GM19468 (cell line): ENCODE results near the gene ERN2.

ENCODE experiments used
- ATAC-seq: cut with Tn5 transposase; IDR thresholded peaks from one replicate; pipeline ENCODE4 v1.9.1; 2021; ENCODE audit warnings: mild to moderate bottlenecking, moderate library complexity, moderate number of reproducible peaks; ENCODE audit not compliant: unreplicated experiment; ENCODE audit errors: extremely low read depth

ERN2 gene

DNA sequence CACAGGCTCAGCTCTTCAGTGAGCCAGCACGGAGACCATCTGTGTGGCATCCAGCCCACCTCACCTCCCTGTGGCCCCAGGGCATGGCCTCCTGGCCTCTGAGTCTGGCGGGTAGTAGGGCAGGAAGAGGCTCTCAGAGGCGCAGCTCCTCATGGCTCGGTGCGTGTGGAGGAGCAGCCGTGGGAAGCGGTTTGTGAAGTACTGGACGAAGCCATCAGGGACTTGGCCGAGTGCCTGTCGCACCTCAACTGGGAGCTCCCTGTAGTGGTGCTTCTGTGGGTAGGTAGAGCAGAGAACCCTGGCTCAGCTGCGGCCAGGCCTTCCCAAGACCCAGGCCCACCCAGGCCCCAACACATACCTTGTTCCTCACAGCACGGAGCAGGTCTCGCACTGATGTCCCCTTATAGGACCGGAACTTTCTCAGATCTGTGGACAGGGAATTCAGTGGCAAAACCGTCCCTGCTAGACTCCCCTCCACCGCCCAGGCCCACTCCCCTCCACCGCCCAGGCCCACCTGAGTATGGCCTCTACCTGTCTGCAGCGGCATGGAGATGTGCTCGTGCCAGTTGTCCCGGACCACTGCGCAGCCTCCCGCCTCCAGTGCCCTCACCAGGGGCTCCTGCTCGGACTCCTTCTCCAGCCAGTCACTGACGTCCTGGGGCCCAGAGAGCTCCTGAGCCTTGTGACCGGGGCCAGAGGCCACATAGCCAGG is 22.1 kb downstream of the ERN2 start:
- ATAC-seq, result no peak

DNA sequence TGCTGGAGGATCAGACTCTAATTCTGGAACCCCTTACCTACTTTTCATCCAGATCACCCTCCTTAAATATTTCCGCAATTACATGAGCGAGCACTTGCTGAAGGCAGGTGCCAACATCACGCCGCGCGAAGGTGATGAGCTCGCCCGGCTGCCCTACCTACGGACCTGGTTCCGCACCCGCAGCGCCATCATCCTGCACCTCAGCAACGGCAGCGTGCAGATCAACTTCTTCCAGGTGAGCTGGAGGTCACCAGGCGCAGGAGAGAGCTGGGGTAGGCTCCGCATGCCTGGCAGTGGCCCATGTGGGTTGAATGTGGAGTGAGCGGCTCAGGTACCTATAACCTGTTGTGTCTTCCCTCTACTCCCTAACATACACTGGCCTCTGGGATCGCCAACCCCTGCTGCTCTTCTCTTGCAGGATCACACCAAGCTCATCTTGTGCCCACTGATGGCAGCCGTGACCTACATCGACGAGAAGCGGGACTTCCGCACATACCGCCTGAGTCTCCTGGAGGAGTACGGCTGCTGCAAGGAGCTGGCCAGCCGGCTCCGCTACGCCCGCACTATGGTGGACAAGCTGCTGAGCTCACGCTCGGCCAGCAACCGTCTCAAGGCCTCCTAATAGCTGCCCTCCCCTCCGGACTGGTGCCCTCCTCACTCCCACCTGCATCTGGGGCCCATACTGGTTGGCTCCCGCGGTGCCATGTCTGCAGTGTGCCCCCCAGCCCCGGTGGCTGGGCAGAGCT is 23.4 kb downstream of the ERN2 start:
- ATAC-seq, result no peak

DNA sequence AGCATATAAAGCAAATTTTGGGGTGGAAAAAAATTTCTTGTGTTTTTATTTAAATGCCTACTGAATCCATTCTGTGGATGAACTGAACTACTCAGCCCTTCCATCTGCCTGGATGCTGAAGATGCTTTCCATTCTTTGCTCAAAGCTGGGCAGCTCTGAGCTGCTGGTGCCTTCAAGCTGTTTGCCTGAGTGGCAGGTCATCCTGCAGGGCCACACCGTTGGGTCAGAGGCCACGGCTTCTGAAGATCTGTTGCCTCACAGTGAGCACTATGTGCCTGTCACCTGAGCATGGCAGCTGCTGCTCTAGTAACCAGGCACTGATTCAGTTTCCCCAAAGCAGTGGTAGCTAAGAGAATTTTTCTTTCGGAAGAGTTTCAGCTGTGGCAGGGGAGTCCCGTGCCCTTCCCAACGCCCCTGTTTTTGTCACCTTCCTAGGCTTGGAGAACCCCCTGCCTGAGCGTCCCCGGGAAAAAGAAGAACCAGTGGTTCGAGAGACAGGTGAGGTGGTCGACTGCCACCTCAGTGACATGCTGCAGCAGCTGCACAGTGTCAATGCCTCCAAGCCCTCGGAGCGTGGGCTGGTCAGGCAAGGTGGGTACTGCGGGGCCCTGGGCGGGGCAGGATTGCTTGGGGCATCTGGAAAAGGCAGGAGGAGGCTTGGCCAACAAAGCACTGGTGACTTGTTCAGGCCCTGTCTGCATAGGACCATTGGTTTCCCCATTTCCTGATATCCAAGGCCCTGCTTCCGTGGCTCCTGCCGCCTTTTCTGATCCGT is 25.8 kb downstream of the ERN2 start:
- no peak for ATAC-seq

DNA sequence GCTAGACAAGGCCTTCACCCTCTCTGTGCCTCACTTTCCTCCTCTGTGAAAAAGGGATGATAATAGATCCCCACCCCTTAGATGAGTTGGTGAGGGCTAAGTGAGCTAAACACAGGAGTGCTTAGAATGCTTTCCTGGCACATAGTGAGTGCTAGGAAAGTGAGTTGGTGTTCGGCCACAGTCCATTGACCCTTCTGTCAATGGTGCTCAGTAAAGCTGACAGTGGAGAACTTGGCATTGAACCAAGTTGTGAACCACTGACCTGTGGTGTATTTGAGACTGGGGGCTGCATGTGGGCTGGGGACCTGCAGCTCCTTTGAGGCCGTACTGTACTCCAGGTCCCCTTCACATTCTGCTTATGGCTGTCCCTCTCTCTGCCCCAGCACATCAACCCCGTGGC is 29.5 kb downstream of the ERN2 start:
- no peak for ATAC-seq

DNA sequence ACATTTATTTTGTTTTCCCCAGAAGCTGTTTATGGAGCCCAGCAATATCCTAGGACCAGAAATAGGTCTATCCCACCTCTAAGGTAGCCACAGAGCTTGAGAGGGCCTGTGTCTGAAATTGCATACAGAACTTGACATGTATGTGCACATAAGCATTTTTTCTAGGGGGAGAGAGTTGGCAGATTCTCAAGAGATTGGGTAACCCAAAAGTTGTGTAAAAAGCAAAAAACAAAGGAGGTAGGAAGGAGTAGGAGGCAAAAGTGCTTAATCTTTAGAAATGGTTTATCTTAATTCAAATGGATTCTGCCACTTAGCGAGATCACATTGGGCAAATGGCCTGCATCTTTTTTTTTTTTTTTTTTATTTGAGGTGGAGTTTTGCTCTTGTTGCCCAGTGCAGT is 30.8 kb downstream of the ERN2 start:
- ATAC-seq, result no peak

DNA sequence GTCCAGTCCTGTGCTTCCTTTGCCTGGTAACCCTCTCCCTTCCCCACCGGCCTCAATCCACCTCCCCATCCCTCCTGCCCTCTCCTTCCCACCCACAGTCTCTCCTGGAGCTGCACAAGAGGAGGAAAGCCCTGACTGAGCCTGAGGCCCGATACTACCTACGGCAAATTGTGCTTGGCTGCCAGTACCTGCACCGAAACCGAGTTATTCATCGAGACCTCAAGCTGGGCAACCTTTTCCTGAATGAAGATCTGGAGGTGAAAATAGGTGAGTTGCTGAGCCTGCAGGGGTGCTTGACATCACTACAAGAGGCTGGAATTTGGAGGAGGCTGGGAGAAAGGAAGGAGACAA is 33.1 kb downstream of the ERN2 start:
- ATAC-seq, result no peak

DNA sequence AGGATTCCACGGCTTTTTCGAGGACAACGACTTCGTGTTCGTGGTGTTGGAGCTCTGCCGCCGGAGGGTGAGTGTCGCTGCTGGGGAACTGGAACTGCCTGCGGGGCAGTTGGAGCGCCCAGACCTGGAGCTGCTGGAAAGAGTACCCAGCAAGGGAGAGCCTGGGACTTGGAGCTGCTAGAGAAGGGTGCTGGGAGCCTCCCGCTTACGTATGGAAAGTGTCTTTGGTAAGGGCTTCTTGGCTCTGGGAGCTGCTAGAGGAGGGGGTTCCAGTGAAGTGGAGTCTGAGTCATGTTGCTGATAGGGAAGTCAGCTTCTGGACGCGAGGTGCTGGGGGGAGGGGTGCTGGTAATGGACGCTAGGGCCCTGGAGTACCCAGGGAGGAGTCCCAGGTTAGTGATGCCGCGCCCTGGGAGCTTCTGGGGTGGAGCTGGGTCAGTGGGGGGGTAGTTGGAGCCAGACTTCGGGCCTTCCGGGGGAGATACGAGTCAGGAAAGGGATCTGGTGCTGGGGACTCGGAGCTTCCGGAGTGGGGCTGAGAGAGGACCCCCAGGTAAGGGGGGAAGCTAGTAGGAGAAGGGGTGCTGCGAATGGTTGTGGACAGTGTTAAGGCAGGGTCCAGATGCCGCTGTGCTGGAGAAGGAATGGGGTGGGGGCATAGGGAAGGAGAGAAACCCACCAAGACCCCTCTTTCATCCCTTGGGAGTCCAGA is 33.6 kb downstream of the ERN2 start:
- no peak for ATAC-seq

DNA sequence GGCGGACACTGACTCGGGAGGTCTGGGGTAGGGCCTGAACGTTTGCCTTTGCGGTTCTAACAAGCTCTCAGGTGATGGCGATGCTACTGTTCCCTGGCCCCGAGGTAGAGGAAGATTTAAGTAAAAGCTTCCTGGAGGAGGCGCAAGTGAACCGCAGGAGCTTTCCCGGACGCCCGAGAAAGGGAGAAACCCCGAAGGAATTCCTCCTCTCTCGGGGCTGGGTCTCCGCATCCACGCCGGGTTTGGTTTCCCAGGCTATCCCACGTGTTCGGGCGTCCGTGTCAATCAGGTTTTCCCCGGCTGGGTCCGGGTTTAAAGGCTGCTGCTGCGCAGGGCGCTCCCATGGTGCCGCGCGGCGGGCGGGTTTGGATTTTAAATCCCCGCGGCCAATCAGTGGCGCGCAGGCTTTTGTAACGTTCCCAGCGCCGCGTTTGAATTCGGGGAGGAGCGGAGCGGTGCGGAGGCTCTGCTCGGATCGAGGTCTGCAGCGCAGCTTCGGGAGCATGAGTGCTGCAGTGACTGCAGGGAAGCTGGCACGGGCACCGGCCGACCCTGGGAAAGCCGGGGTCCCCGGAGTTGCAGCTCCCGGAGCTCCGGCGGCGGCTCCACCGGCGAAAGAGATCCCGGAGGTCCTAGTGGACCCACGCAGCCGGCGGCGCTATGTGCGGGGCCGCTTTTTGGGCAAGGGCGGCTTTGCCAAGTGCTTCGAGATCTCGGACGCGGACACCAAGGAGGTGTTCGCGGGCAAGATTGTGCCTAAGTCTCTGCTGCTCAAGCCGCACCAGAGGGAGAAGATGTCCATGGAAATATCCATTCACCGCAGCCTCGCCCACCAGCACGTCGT is 34.4 kb downstream of the ERN2 start, which contains the start of gene PLK1:
TSS of gene PLK1 (plus strand) at position 460 of the 844 bp plus-strand sequence. CDS start at position 504, 44 bp downstream.
- ATAC-seq, result peak; percentile 69

DNA sequence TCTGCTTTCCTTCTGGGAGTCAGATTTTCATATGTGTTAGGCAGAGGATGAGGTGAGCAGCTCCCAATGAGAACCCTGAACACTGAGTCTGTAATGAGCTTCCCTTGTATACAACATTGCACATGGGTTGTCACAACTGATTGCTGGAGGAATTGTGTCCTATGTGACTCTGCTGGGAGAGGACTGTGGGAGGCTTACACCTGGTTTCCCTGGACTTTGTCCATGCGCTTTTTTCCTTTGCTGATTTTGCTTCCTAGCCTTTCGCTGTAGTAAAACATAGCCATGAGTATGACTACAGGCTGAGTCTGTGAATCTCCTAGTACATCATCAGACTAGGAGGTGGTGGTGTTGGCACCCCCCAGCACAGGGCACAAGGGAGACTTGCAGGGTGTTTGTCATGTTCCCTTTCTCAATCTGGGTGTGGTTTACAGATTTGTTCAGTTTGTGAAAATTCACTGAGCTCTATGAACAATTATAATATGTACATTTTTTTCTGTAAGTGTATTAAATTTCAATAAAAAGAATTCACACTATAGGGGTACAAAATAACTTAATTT is 36.0 kb downstream of the ERN2 start:
- ATAC-seq, result no peak

DNA sequence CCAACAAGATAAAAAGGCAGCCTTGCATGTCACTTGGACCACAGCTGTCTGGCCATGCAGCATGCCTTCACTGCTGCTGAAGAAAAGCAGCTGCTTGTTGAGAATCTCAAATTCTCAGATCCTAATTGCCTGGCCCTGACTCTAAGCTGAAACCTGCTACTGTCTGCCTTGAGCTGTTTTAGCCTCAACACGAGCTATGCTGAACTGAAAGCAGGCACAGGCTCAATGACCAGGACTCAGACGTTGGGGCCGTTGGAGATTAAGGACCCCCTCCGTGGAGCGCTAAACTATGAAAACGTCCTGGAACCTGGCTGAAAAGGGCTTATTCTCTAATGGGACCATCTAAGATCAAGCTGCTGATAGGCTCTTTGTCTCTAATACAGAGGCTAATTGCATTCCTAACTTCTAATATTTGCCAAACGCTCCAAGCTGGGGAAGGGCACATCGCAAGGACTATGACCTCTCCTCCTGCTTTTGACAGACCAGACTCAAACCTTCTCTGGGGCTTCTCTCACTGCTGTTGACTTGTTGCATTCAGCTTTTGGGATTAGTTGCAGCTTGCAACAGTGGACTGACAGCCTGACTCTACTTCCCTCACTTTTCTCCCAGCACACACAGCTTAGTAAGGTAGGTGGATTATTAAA is 38.9 kb downstream of the ERN2 start:
- ATAC-seq, result no peak

DNA sequence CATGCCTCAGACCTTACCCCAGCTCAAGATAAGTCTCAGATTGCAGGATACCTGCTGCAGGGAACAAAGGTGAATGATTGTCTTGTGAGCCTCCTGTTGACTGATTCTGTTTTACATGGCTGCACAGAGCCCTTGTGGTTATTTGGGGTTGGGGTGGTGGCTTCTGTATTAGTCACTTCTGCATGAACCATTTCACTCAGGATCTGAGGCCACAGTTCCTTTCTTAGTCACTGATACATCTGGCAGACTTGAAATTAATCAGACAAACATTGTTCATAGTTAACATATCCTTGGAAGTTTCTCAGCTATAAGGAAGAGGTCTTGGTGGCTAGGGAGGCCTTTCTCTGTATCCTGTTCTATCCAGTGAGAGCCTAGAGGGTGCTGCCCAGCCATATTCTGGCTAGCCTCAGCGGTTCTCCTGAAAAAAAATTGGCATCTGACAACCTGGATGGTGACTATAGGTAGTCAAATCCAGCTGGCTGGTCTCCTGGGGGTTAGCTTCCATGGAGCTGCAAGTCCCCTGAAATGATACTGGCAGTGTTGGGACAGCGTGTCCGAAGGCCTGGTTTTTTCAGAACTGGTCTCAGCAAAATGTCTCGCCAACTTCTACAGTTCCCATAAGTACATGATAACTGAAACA is 42.8 kb downstream of the ERN2 start:
- ATAC-seq, result peak; percentile 17

DNA sequence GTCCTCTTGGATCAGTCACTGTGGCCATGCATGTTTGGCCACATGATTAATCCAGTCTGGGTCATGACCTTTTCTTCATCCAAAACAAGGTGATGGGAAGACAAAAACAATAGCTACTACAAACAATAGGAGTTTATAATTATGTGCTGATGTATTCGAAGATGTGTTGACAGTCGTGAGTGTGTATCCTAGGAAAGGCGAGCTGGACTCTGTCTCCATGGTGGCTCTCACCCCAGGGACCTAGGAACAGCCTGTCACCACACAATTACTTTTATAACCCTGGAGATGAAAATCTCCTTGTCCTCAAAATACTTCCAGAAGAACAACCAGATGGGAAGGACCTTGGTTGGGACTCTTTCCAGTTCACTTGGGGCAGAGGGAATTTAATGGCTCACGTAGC is 44.1 kb downstream of the ERN2 start:
- ATAC-seq, result no peak

DNA sequence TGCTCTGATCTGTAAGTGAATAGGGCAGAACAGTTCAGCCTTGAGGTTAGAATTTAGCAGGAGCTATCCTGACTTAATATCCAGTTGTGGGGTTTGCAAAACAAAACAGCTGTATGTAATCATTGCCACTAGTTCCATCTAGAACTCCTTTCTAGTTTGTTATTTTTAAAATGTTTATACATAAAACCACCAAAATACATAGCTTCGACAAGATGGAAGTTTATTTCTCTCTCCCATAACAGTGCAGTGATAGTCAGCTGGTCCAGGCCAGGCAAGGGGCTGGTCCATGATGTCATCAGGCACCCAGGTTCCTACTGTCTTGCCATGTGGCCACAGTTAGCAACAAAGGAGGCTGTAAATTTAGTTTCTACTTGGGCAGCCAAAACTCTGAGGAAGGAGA is 44.8 kb downstream of the ERN2 start:
- ATAC-seq, result no peak

DNA sequence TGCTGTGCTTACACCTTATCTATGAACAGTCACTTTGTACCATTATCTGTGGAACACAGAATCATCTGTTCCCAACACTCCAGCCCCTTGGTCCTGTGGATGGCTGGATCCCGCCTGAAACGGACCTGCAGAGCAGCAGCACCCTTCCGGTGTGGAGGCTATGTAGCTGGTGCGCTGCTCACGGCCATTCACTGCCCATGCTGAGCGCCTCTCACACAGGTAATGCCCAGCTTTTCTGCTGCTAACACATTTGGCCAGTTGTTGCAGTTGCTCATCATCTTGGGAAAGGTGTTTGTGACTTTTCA is 45.7 kb downstream of the ERN2 start:
- ATAC-seq, result no peak

DNA sequence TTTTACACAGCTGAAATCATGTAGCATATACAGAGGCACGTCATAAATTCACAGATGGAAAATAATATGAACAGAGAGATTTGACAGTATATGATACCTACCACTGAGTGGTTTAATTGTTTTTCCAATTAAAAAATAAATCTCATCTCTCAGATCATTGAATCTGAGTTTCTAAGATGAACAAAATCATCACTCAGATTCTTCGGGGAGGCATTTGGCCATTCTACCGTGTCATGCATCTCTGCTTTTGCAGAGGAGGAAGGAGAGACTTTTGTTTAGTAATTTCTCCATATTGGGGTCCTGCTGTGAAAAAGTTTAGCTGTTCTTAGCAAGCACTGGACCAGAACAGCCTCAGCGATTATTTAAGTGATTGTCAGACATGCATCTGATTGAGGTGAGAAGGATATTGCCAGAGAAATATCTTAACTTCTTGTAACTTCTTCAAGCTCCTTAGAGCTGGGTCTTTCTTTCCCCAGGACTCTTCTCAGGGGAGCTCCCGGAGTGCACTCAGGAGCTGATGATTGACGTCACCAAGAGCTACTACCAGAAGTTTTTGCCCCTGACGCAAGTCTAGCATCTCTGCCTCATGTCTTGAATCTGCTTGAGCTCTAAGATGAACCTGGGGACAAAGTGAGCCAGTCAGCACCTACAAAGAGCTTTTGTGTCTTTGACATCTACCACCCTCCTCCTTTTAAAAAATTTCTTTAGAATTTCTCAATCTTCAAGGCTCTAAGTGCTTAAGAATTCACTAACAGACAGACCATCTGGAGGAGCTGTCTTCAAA is 46.3 kb downstream of the ERN2 start:
- no peak for ATAC-seq

DNA sequence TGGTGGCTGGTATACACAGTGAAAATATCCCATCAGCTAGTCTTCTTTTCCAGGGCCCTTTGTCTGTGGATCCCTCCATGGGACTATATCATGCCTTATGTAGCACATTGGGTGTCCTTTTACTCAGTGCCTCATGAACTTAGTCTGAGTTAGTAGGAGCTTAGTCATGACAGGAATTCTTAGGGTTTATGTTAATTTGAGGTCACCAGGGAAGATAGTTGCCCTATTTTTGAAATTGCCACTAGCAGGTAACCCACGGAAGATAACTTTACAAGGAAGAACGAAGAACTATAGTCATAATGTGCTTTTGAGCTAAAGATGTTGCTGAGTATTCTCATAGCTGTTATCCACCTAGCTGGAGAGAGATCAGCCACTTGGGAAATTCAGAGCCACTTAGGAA is 49.1 kb downstream of the ERN2 start:
- ATAC-seq, result no peak

DNA sequence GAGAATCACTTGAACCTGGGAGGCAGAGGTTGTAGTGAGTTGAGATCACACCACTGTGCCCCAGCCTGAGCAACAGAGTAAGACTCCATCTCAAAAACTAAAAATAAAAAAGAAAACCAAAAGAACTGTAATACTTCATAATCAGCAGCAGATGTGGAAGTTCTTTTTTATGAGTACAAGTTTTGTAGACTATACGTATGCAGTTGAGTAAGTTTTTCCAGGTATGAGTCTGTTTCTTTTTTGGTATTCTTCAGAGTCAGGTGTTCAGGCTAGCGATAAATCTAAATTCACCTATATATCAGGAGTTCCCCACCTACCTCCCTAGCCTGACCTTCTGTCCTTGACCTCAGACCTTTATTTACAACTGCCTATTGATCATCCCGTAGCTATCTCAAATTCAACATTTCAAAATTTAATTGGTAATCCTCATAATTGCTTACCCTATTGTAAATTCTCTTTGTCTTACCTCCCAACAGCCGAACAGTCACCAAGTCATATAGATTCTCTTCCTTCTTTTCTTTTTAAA is 61.0 kb downstream of the ERN2 start:
- ATAC-seq, result no peak
